ENCODE measurements around the gene TFF2.

DNA sequence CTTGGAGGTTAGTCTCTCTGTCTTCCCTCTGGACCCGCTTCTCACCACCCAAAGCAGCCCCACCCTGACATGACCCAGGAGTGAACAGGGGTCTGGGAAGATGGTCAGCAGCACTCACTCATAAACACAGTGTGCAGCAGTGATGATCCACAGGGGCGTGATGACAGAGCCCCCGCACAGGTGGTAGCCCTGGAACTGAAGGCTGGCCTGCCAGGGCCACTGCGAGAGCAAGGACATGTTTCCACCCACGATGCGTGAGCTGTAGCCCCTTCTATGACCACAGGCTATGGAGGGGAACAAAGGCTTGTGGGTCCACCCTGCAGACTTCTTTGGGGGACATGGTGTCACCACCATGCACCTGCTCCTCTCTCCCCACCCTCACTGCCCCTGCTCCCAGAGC lies 32.1 kb upstream of the TFF2 start:
- TF ChIP-seq POLR2A (IDR thresholded peaks at IDR 0.05) (no peak), EP300 (IDR thresholded peaks at IDR 0.05) (no peak)
- TF ChIP-seq, protein P1, sequence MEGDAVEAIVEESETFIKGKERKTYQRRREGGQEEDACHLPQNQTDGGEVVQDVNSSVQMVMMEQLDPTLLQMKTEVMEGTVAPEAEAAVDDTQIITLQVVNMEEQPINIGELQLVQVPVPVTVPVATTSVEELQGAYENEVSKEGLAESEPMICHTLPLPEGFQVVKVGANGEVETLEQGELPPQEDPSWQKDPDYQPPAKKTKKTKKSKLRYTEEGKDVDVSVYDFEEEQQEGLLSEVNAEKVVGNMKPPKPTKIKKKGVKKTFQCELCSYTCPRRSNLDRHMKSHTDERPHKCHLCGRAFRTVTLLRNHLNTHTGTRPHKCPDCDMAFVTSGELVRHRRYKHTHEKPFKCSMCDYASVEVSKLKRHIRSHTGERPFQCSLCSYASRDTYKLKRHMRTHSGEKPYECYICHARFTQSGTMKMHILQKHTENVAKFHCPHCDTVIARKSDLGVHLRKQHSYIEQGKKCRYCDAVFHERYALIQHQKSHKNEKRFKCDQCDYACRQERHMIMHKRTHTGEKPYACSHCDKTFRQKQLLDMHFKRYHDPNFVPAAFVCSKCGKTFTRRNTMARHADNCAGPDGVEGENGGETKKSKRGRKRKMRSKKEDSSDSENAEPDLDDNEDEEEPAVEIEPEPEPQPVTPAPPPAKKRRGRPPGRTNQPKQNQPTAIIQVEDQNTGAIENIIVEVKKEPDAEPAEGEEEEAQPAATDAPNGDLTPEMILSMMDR (IDR thresholded peaks at IDR 0.05): no peak
